Measurements from ENCODE around the gene ABCC4.

ABCC4 gene

DNA sequence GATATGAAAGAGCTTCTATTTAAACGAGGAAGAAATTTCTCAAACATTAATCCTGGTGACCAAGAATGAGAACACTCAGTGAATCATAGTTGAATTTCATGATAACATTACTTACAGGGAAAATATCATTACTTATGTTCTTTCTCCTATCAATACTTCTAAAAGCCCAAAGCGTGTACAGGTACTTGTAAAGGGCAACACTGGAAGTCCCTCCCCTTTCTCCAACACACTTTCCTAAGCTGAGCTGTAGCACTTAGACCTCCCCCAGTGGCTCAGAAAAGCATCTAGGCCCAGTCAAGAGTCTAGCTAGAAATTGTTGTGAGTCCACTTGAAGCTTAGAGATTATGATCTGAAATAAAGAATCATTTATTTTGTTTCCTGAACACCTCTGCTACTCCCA, 150.7 kb downstream of the ABCC4 start:
- no peak for DNase-seq

- no peak for DNase-seq
Observed at GRCh38 chr13:95146486-95146885, 154.8 kb downstream of the ABCC4 start.

DNA sequence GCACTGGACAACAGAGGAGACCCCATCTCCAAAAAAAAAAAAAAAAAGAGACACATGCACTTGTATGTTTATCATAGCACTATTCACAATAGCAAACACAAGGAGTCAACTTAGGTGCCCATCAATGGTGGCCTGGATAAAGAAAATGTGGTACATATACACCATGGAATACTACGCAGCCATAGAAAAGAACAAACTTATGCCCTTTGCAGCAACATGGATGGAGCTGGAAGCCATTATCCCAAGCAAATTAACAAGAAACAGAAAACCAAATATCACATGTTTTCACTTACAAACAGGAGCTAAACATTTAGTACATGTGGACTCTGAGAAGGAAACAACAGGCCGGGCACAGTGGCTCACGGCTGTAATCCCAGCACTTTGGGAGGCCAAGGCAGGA, 155.7 kb downstream of the ABCC4 start:
- no peak for DNase-seq

DNA sequence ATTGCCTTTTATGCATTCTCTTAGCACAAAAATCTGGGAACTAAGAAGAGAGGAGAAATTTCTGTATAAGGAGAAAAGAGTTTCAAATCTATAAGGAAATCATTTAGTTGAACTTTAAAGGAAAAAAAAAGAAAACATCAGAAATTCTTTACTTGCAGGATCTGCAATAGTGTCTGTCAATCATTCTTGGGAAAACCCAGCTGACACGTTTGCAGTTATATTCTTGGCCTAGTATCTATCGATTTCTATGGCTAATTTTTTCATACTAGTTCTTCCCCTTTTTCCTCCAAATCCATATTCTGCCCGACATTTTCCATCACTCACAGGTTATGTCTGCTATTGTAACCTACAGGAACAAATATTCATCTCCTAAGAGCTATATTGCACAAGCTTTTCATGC, 160.7 kb downstream of the ABCC4 start:
- no peak for DNase-seq

DNA sequence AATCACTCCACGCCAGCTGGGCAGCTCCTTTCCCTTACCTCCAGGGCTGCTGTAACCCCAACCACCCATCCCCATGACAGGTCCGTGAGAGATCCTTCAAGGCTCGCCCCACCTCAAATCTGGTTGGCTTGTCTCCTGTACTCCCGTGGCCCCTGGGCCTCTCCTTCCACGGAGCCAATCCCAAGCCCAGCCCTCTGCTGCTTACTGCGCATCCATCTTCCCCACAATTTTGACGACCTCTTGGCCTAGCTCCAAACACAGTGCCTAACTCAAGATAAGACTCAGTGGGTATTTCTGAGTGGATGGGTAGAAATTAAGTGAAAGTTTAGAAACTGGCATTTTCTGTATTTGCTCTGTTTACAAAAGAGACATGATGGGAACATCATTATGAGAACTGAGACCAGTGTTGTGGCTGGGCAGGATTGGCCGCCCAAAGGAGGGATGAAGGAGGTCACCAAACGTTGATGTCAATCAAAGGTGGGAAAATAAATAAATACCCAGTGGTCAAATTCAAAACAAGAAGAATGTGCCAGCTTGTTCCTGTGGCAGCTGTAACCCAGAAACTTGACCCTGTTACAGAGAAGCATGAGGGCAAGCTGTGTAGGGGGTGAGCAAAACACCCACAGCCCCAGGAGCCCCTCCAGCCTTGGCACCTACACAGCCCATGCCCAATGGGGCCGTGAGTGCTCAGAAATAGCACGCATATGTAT, 162.2 kb downstream of the ABCC4 start:
- DNase-seq, result no peak

DNA sequence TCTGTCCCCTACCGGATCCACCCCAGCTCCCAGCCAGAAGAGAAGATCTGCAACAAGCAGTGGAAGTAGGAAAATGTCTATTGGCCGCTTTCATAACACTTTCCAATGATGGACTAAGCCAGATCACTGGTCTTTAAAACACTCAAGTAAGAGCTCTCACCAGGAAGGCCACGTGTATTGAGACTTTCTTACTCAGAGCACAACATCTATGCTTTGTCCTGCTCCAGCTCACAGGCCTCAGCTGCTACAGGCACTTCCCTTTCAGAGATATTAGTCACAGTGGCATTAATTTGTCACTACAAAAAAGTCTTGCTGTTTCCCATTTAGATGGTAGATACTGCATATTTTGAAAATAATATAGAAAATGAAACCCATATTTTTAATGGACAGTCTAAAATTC, 164.2 kb downstream of the ABCC4 start:
- DNase-seq, result no peak

- DNase-seq, result no peak
Observed at GRCh38 chr13:95136638-95137037, 164.6 kb downstream of the ABCC4 start.

- no peak for DNase-seq
Observed at GRCh38 chr13:95133498-95133897, 167.8 kb downstream of the ABCC4 start.

- no peak for DNase-seq
Observed at GRCh38 chr13:95129004-95129403, 172.2 kb downstream of the ABCC4 start.

DNA sequence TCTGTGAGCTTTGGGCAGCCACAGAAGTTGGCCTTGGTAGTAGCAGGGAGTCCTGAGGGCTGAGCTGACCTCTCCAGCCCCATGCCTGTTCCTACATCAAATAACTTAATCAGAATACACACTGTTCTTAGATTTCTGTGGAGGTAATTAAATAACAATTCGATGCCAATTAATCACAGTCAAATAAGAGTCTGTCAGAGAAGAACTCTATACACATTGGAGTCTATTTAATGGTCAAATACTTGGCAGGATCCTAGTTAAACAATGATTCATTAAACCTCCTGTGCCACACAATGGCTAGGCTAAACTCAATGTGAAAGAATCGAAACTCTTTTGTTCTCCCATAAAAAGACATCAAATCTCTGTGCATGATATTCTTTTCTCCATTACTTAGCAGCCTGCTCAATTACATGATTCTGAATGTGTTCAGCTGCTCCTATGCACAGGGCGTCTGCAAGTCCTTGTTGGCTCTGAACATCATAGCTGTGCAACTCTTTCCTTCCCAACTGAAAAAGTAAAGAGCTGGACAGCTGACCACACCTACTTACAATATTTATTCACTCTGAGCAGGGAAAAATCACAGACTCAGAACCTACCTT, 173.1 kb downstream of the ABCC4 start:
- no peak for DNase-seq

- DNase-seq, result no peak
Observed at GRCh38 chr13:95124959-95125358, 176.3 kb downstream of the ABCC4 start.

GRCh38 chr13:95123726-95124125, 177.5 kb downstream of the ABCC4 start:
- no peak for DNase-seq

DNA sequence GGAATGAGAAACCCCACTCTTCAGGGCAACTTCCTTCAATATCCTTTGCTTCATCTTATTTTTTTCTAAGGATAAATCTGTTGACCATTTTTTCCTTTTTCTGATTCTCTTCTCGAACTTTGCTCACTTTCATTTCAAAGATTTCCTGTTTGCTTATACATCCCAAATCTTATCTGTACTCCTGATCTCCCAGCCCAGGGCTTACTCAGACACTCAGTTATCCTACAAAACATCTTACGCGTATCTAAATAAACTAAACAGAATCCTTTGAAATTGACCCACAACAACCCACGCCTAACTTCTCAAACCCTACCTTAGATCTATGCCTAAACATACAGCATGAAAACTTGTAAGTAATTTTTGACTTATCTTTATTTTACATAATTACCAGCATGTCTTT, 179.2 kb downstream of the ABCC4 start:
- DNase-seq, result no peak

DNA sequence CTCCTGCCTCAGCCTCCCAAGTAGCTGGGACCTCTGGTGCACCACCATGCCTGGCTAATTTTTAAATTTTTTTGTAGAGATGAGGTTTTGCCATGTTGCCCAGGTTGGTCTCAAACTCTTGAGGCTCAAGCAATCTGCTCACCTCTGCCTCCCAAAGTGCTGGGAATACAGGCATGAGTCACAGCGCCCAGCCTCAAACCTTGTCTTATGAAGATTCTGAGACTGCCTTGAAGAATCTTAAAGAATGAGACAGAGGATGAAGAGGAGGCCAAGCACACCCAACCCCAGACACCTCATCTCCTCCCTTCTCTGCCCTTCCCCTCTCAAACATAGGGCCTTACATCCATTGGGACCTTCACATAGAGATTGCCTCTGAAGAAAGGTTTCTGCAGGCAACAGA, 179.7 kb downstream of the ABCC4 start:
- no peak for DNase-seq

GRCh38 chr13:95120650-95121049, 180.6 kb downstream of the ABCC4 start:
- no peak for DNase-seq

- no peak for DNase-seq
Observed at GRCh38 chr13:95118541-95119324, 182.5 kb downstream of the ABCC4 start.

DNA sequence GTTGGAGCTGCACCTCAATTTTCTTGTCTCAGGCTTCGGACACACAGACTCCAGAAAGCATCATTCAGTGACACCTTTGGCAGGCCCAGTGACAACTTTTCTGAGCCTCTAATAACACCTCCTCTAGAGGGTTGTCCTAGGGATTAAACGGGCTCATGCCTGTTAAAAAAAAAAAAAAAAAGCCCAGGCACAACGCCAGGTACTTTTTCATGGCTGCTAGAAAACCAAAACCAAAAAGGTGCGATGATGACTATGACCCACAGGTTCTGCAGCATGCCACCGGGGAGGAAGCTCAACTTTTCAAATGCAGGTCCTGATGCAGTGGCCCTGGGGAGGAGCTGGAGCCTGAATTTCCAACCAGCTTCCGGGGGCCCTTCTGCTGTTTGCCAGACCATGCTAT, 184.2 kb downstream of the ABCC4 start:
- no peak for DNase-seq

DNA sequence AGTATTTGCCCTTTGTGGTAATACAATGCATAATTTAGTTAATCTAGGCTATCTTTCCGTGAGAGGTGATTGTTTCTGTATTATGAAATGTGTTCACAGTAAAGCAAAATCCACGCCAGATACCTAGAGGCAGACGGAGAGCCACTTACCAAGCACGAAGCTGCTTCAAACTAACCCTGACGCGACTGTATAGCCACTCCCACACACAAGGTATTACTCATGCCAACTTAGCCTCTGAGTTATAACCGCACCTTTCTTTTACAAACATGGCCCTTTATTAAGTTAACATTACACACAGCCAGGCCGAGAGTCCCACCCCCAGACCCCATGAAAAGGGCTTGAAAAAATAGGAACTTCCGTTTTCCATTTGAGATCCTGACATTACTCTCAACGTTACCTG, 185.7 kb downstream of the ABCC4 start:
- no peak for DNase-seq

DNA sequence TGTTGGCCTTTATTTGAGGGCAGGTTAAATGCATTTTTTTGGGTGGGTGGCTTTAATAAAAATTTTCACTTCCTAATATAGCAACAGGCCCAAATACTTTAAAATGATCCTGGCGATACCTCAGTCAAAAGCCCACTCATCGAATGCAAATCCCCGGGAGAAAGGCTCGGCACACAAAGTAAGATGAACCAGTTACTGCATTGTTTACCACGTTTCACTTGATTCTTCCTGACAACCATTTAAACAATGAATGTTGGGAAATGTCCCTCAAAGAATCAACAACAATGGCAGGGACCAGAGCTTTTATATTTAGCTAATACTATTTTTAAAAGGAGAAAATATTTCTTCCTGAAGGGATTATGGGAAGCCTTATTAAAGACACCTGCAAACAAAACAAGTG, 187.7 kb downstream of the ABCC4 start:
- no peak for DNase-seq

GRCh38 chr13:95112883-95113282, 188.4 kb downstream of the ABCC4 start:
- DNase-seq, result no peak

DNA sequence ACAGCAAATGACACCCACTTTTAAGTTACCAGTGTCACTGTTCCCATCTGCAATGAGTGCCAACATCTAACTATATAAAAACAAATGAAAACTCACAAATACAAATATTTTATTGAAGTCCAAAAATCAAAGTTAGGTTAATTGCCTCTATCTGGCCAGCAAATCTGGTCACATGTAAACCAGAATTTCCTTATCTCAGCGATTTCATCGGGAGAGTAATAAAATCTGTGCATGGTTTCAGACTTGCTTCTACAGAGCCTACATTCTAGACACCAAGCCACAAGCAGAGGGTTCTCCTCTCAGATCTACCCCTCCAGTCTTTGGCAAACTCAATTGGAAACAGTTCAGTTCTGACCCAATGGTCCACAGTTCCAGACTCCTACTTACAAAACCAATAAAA, 189.6 kb downstream of the ABCC4 start:
- no peak for DNase-seq

DNA sequence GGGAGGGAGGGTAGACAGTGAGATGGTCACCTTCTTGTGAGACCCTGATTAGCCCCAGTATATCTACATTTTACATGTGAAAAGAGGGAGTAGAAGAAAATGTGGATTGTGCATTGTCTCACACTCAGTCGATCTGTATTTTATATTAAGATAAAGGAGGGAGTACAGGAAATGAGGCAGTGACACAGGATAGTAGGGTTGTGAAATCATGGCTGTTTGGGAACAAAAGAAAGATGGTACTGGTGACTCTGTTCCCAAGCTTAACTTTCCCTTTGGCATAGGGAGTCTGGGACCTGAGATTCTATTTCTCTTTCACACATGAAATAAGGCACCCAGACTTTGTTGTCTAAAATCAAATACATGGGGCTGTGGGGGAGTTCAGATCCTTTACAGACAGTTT, 194.7 kb downstream of the ABCC4 start:
- no peak for DNase-seq

- DNase-seq, result no peak
Observed at GRCh38 chr13:95100525-95101433, 200.5 kb downstream of the ABCC4 start.

Measured in activated CD8-positive, alpha-beta memory T cell treated with anti-CD3 and anti-CD28 coated beads, Interleukin-2, amount 50 U/mL, for 4 hours (primary cell).